H1 (cell line): ENCODE data around the gene MRPL27. TPM values are rescaled to one million over a fixed set of nuclear protein-coding genes. Genes with fewer than 3 reads are reported as not detected.

ENCODE experiments used
- CTCF ChIA-PET: fragments of 300-600 bp; sonication (Branson Sonifier 250); formaldehyde crosslinking; loops from one replicate; lab custom pipeline; 2021; ENCODE audit not compliant: partially characterized antibody; lab: Charles Lee
- POLR2A ChIA-PET: fragments of 300-600 bp; sonication (Branson Sonifier 250); formaldehyde crosslinking; loops from one replicate; lab custom pipeline; 2021; ENCODE audit warnings: inconsistent platforms; ENCODE audit not compliant: partially characterized antibody; lab: Charles Lee
- DNase-seq, 2 experiments: peaks; one replicate each; pipeline versions ENCODE4 v3.0.0 to v3.0.0-alpha.2; 2010 to 2022; ENCODE audit warnings: low spot score in 2 of 2, low read depth in 1 of 2, mixed read lengths in 1 of 2
- FAIRE-seq: peaks from 2 replicates; lab custom pipeline; 2011; peaks lifted over from hg19 to GRCh38; lab: Jason Lieb, UNC
- H2AFZ ChIP-seq: 2 replicates; pipeline ENCODE4 v1.8.1; 2012; ENCODE audit warnings: low read length, inconsistent platforms
- H2AK5ac ChIP-seq: 2 replicates; pipeline ENCODE4 v1.6.1; 2013; ENCODE audit warnings: low read depth, low read length
- H2BK120ac ChIP-seq: replicated peaks from 2 replicates; pipeline ENCODE3; 2013; ENCODE audit warnings: low read depth, low read length, inconsistent platforms
- H2BK12ac ChIP-seq: 2 replicates; pipeline ENCODE4 v1.6.1; 2013; ENCODE audit warnings: low read depth, low read length
- H2BK15ac ChIP-seq: 2 replicates; pipeline ENCODE4 v1.6.1; 2013; ENCODE audit warnings: low read length
- H2BK20ac ChIP-seq: 2 replicates; pipeline ENCODE4 v1.6.1; 2013; ENCODE audit warnings: low read length
- H2BK5ac ChIP-seq: 2 replicates; pipeline ENCODE4 v1.6.1; 2013; ENCODE audit warnings: low read depth, low read length
- H3K14ac ChIP-seq: 2 replicates; pipeline ENCODE4 v1.6.1; 2013; ENCODE audit warnings: inconsistent platforms; ENCODE audit not compliant: insufficient read length
- H3K18ac ChIP-seq: 2 replicates; pipeline ENCODE4 v1.6.1; 2013; ENCODE audit warnings: low read length; ENCODE audit errors: extremely low read depth
- H3K23ac ChIP-seq: 2 replicates; pipeline ENCODE4 v1.6.1; 2013; ENCODE audit warnings: inconsistent platforms; ENCODE audit not compliant: insufficient read length
- H3K23me2 ChIP-seq: 2 replicates; pipeline ENCODE4 v1.6.1; 2013; ENCODE audit warnings: low read depth, low read length
- H3K27ac ChIP-seq: 2 replicates; pipeline ENCODE4 v1.6.1; 2011; ENCODE audit warnings: low read depth, low read length, inconsistent platforms
- H3K27me3 ChIP-seq, 4 experiments: replicated peaks in 1 of 4; 1 replicate in 1 of 4; 2 replicates in 3 of 4; pipeline versions ENCODE4 v1.6.1 to v1.8.1; 2011 to 2013; ENCODE audit warnings: low read length in 3 of 4, mild to moderate bottlenecking in 3 of 4, inconsistent platforms in 2 of 4, mixed read lengths in 2 of 4, moderate library complexity in 1 of 4; ENCODE audit not compliant: control insufficient read depth in 3 of 4, insufficient read depth in 3 of 4; ENCODE audit errors: extremely low read depth in 1 of 4
- H3K36me3 ChIP-seq, 4 experiments: 2 replicates each; pipeline versions ENCODE4 v1.6.1 to v1.8.1; 2011 to 2013; ENCODE audit warnings: mild to moderate bottlenecking in 4 of 4, low read length in 3 of 4, moderate library complexity in 2 of 4, control low read depth in 1 of 4, inconsistent platforms in 1 of 4; ENCODE audit not compliant: insufficient read depth in 4 of 4, control insufficient read depth in 2 of 4
- H3K4ac ChIP-seq: replicated peaks from 2 replicates; pipeline ENCODE3; 2013; ENCODE audit warnings: low read length, low read depth, mixed read lengths, inconsistent platforms; ENCODE audit not compliant: insufficient read length
- H3K4me1 ChIP-seq, 4 experiments: replicated peaks in 1 of 4; 1 replicate in 1 of 4; 2 replicates in 3 of 4; pipeline versions ENCODE4 v1.6.1 to v1.8.1; 2011 to 2013; ENCODE audit warnings: low read length in 3 of 4, inconsistent platforms in 2 of 4, mixed read lengths in 1 of 4; ENCODE audit not compliant: insufficient read depth in 4 of 4, control insufficient read depth in 3 of 4
- H3K4me2 ChIP-seq, 2 experiments: 2 replicates each; pipeline versions ENCODE4 v1.6.1 to v1.8.1; 2011 to 2013; ENCODE audit warnings: low read depth in 2 of 2, low read length in 2 of 2, control low read depth in 1 of 2, inconsistent platforms in 1 of 2, mild to moderate bottlenecking in 1 of 2; ENCODE audit not compliant: insufficient read depth in 1 of 2
- H3K4me3 ChIP-seq, 4 experiments: fragments of 200-600, 300-600 bp in 1 of 4; sonication (generic), shearing (Covaris generic), sonication (Bioruptor Twin) in 1 of 4; 2 replicates each; pipeline versions ENCODE4 v1.5.1 to v1.8.1; 2011 to 2016; ENCODE audit warnings: low read length in 4 of 4, low read depth in 3 of 4, control low read depth in 2 of 4, inconsistent platforms in 2 of 4, mild to moderate bottlenecking in 2 of 4, mixed read lengths in 1 of 4, moderate library complexity in 1 of 4; ENCODE audit not compliant: insufficient read depth in 2 of 4; ENCODE audit errors: extremely low read depth in 1 of 4
- H3K56ac ChIP-seq: replicated peaks from 2 replicates; pipeline ENCODE3; 2013; ENCODE audit warnings: low read depth, mild to moderate bottlenecking, mixed read lengths, low read length, inconsistent platforms; ENCODE audit not compliant: insufficient read length
- H3K79me1 ChIP-seq: 2 replicates; pipeline ENCODE4 v1.6.1; 2013; ENCODE audit warnings: low read depth, low read length, control low read depth
- H3K79me2 ChIP-seq, 2 experiments: 2 replicates each; pipeline versions ENCODE4 v1.6.1 to v1.8.1; 2012 to 2013; ENCODE audit warnings: low read length in 2 of 2, mild to moderate bottlenecking in 2 of 2, inconsistent platforms in 1 of 2; ENCODE audit not compliant: insufficient read depth in 2 of 2, control insufficient read depth in 1 of 2
- H3K9ac ChIP-seq, 4 experiments: replicated peaks in 1 of 4; 1 replicate in 1 of 4; 2 replicates in 3 of 4; pipeline versions ENCODE4 v1.6.1 to v1.8.1; 2011 to 2013; ENCODE audit warnings: low read depth in 3 of 4, low read length in 3 of 4, control low read depth in 2 of 4, mild to moderate bottlenecking in 2 of 4, moderate library complexity in 2 of 4, inconsistent platforms in 1 of 4; ENCODE audit errors: extremely low read depth in 1 of 4
- H3K9me3 ChIP-seq, 2 experiments: 2 replicates each; pipeline versions ENCODE4 v1.6.1 to v1.8.1; 2012 to 2013; ENCODE audit warnings: mild to moderate bottlenecking in 2 of 2, moderate library complexity in 2 of 2, control low read depth in 1 of 2, inconsistent platforms in 1 of 2, low read depth in 1 of 2, low read length in 1 of 2, mixed read lengths in 1 of 2; ENCODE audit not compliant: insufficient read depth in 2 of 2
- H4K20me1 ChIP-seq, 2 experiments: replicated peaks in 1 of 2; 2 replicates each; pipeline versions ENCODE3 to v1.8.1; 2011 to 2013; ENCODE audit warnings: inconsistent platforms in 2 of 2, low read length in 2 of 2, mild to moderate bottlenecking in 1 of 2; ENCODE audit not compliant: insufficient read depth in 2 of 2, control insufficient read depth in 1 of 2
- H4K5ac ChIP-seq: 2 replicates; pipeline ENCODE4 v1.6.1; 2013; ENCODE audit warnings: low read length, low read depth, mixed read lengths, inconsistent platforms; ENCODE audit not compliant: insufficient read length
- H4K8ac ChIP-seq: 2 replicates; pipeline ENCODE4 v1.8.0; 2013; ENCODE audit warnings: mild to moderate bottlenecking, moderate library complexity, low read length, inconsistent platforms; ENCODE audit not compliant: insufficient read depth; ENCODE audit errors: extremely low read depth
- H4K91ac ChIP-seq: replicated peaks from 2 replicates; pipeline ENCODE3; 2013; ENCODE audit warnings: low read length, mixed read lengths, inconsistent platforms; ENCODE audit not compliant: insufficient read length
- SRF ChIP-seq: IDR thresholded peaks from 2 replicates; pipeline ENCODE4 v1.6.1; 2011; ENCODE audit warnings: mild to moderate bottlenecking, low read depth, low read length, moderate library complexity
- TBP ChIP-seq: IDR thresholded peaks from 2 replicates; pipeline ENCODE4 v1.6.1; 2011; ENCODE audit warnings: low read depth, low read length, improper control_type of control experiment
- WGBS, 2 experiments: shearing (Covaris generic) in 1 of 2; methylation state at CpG; one replicate each; pipeline versions ENCODE4 v1.1.6 to v1.1.7; 2013 to 2015; ENCODE audit warnings: low lambda C conversion rate in 2 of 2, mixed read lengths in 2 of 2, inconsistent platforms in 1 of 2, low coverage in 1 of 2, missing lambda C conversion rate in 1 of 2; ENCODE audit not compliant: insufficient replicate concordance in 2 of 2, insufficient coverage in 1 of 2, insufficient read length in 1 of 2; ENCODE audit errors: extremely low coverage in 1 of 2, missing lambda C conversion rate in 1 of 2; 5-methylcytosine and 5-hydroxymethylcytosine counted together
- polyA plus RNA-seq, 7 experiments: library from polyadenylated mRNA; depleted of rRNA in 3 of 7; stranded (reverse) in 5 of 7; unstranded in 2 of 7; fragments of >200 nt in 5 of 7; fragments of 200-250 nt in 2 of 7; gene quantifications; 1 replicate in 5 of 7; 2 replicates in 1 of 7; 4 replicates in 1 of 7; pipeline versions ENCODE4 v1.2.1 to v1.2.3, GENCODE V29; 2011 to 2013; ENCODE audit warnings: missing spikeins in 2 of 7, mixed read lengths in 2 of 7
- total RNA-seq: library from RNA; stranded (reverse); fragmentation: NEBNext Ultra II Directional; extraction: Animal tissue kit (Norgen Biotek cat#: 25700); gene quantifications from 2 replicates; pipeline ENCODE4 v1.2.1, GENCODE V29; 2021

Gene MRPL27
- total and polyA plus RNA-seq, 2 of the 8 experiments (the other 6 are each of a cell fraction or from before 2014, with no cell fraction given) = 75.6 to 135 TPM

GRCh38 chr17:50372222-50372757 lies 694 bp downstream of the MRPL27 start:
- Histone ChIP-seq H3K14ac (no peak overlapping the region), H3K4me2 (peak overlapping the region; percentile 61 to 79), H3K9me3 (no peaks in the 10 kb centered on the region), H3K23ac (no peak overlapping the region), H3K9ac (peak overlapping the region in 3 of 4 experiments; percentile 92 to 96 (median 95); a peak in 6 of 7 replicates), H2BK120ac (no peak overlapping the region), H3K23me2 (peaks cover 4% of the 10 kb centered on the region; the same call in 1 of the 2 replicates), H2AFZ (peak overlapping the region; percentile 99; the same call in 1 of the 2 replicates), H4K8ac (no peak overlapping the region), H3K18ac (no peak overlapping the region), H2BK5ac (peak overlapping the region; percentile 100; the same call in 1 of the 2 replicates)
- no peak for DNase-seq
- POLR2A ChIA-PET = interaction anchor here (20.2 to 27.4 kb wide), 2 partner anchors 5 to 13 kb away, joined by 313 read pairs; partner anchors contain the start of genes EME1, LRRC59 and MRPL27
- TF ChIP-seq SRF = no peak
- TF ChIP-seq TBP = no peak
- TF ChIP-seq, all 59 proteins: peak for 0
- no peak overlapping the region for H3K4ac ChIP-seq
- no peak overlapping the region for H2BK15ac ChIP-seq
- H2AK5ac ChIP-seq = no peak overlapping the region
- H4K20me1 ChIP-seq = peaks cover 2 to 4% of the 10 kb centered on the region in 2 experiments
- no peak overlapping the region for H3K56ac ChIP-seq
- no peaks in the 10 kb centered on the region for H3K27me3 ChIP-seq
- H3K79me2 ChIP-seq = peaks cover 0 to 17% of the 10 kb centered on the region in 2 experiments; a peak in 2 of 4 replicates
- no peak overlapping the region for H2BK20ac ChIP-seq
- H4K5ac ChIP-seq = no peak overlapping the region
- no peaks in the 10 kb centered on the region; the same call in 1 of the 2 replicates for H3K79me1 ChIP-seq
- H4K91ac ChIP-seq = no peak overlapping the region
- H3K36me3 ChIP-seq = peaks cover 11 to 32% (median 23%) of the 10 kb centered on the region in 4 experiments; a peak in 7 of 8 replicates
- CTCF ChIA-PET = interaction anchor here (1.1 to 3.0 kb wide), 3 partner anchors 11 to 25 kb away, joined by 3 to 25 read pairs (median 12); partner anchors contain the start of gene LRRC59
- no peak for FAIRE-seq
- peaks cover 0 to 9% (median under 1%) of the 10 kb centered on the region in 4 experiments; a peak in 2 of 7 replicates for H3K4me1 ChIP-seq
- peak overlapping the region; percentile 97 for H3K27ac ChIP-seq
- peak overlapping the region; percentile 86 to 97 (median 92) for H3K4me3 ChIP-seq
- 35% methylated on average over 14 of the region's 14 CpGs; no CpG with 5 or more reads in 1 of the 2 experiments for WGBS, 2 experiments
- H2BK12ac ChIP-seq = no peak overlapping the region
